ENCODE results near the gene PRDX1. TPM values are rescaled to one million over a fixed set of nuclear protein-coding genes. Genes with fewer than 3 reads are reported as not detected.

The PRDX1 gene
- total and polyA plus RNA-seq, 2 of the 4 experiments (the other 2 are of a cell fraction): 612 to 883 TPM

- Histone ChIP-seq H3K79me1 (ENCODE audit: low read depth in 1 of 2, low read length in 2 of 2) (peaks cover 0 to 27% of the 10 kb centered on the region in 2 experiments; a peak in 3 of 4 replicates), H3K14ac (replicated peaks; ENCODE audit: low read depth, low read length) (no peak overlapping the region), H2BK120ac (ENCODE audit: low read depth, low read length) (no peak overlapping the region), H3K18ac (ENCODE audit: low read depth, low read length) (no peak overlapping the region), H4K8ac (ENCODE audit: low read depth in 2 of 2, low read length in 2 of 2) (no peak overlapping the region), H2BK20ac (ENCODE audit: low read depth, low read length) (no peak overlapping the region), H3K27me3 (ENCODE audit: control insufficient read depth, insufficient read depth, low read length) (no peaks in the 10 kb centered on the region), H3K27ac (ENCODE audit: insufficient read depth, low read length) (no peak overlapping the region), H2BK5ac (ENCODE audit: low read depth, low read length, poor library complexity, severe bottlenecking) (no peak overlapping the region), H4K20me1 (ENCODE audit: insufficient read depth, low read length) (peaks cover 14% of the 10 kb centered on the region), H2AK9ac (replicated peaks; ENCODE audit: low read depth, low read length, poor library complexity) (no peak overlapping the region), H3K36me3 (ENCODE audit: control insufficient read depth, insufficient read depth, low read length) (peaks cover 29% of the 10 kb centered on the region), H4K5ac (ENCODE audit: low read depth, low read length) (no peak overlapping the region), H4K91ac (ENCODE audit: insufficient read depth, low read depth, low read length) (no peak overlapping the region), H3K4me1 (ENCODE audit: control insufficient read depth, insufficient read depth, low read length) (no peaks in the 10 kb centered on the region; the same call in 1 of the 2 replicates), H3K9me1 (ENCODE audit: insufficient read depth, low read length) (peaks cover 16% of the 10 kb centered on the region), H3K56ac (ENCODE audit: extremely low read depth, insufficient read depth, low read length) (no peak overlapping the region), H2AFZ (replicated peaks; ENCODE audit: low read length, poor library complexity) (no peak overlapping the region), H2AK5ac (ENCODE audit: low read depth, low read length) (no peak overlapping the region), H3K9ac (ENCODE audit: low read depth, low read length) (no peak overlapping the region), H2BK15ac (ENCODE audit: low read depth, low read length) (no peak overlapping the region), H3K4me2 (ENCODE audit: low read depth, low read length) (no peak overlapping the region), H3K4me3 (ENCODE audit: insufficient read depth, low read depth, low read length) (no peak overlapping the region), H3K23ac (ENCODE audit: low read depth, low read length) (no peak overlapping the region), H3K4ac (ENCODE audit: low read depth, low read length) (no peak overlapping the region), H3K9me3 (ENCODE audit: control insufficient read depth, insufficient read depth, low read length) (no peaks in the 10 kb centered on the region)
- no peak for TF ChIP-seq CEBPB (IDR thresholded peaks at IDR 0.05; ENCODE audit: low read depth, low read length)
- TF ChIP-seq RFX5 (IDR thresholded peaks at IDR 0.05; ENCODE audit: low read depth, low read length): no peak
- TF ChIP-seq RCOR1 (IDR thresholded peaks at IDR 0.05; ENCODE audit: insufficient replicate concordance, low read length): no peak
- TF ChIP-seq MXI1 (IDR thresholded peaks at IDR 0.05; ENCODE audit: borderline replicate concordance, low read depth, low read length): no peak
- TF ChIP-seq ELK1 (IDR thresholded peaks at IDR 0.05; ENCODE audit: borderline replicate concordance, low read depth, low read length): no peak
- no peak for TF ChIP-seq POLR2A (IDR thresholded peaks at IDR 0.05; ENCODE audit: low read depth, low read length)
- no peak for TF ChIP-seq FOS (IDR thresholded peaks at IDR 0.05; ENCODE audit: low read depth, low read length)
- no peak for TF ChIP-seq MAZ (IDR thresholded peaks at IDR 0.05; ENCODE audit: borderline replicate concordance, low read depth, low read length)
- TF ChIP-seq MAFK (IDR thresholded peaks at IDR 0.05; ENCODE audit: low read depth, low read length): no peak
- no peak for TF ChIP-seq SMC3 (IDR thresholded peaks at IDR 0.05; ENCODE audit: low read depth, low read length)
- no peak for TF ChIP-seq RAD21 (IDR thresholded peaks at IDR 0.05; ENCODE audit: low read length)
- no peak for TF ChIP-seq NFE2L2 (IDR thresholded peaks at IDR 0.05; ENCODE audit: low read depth, low read length)
- no peak for TF ChIP-seq USF2 (IDR thresholded peaks at IDR 0.05; ENCODE audit: low read depth, low read length)
- TF ChIP-seq, protein P1, sequence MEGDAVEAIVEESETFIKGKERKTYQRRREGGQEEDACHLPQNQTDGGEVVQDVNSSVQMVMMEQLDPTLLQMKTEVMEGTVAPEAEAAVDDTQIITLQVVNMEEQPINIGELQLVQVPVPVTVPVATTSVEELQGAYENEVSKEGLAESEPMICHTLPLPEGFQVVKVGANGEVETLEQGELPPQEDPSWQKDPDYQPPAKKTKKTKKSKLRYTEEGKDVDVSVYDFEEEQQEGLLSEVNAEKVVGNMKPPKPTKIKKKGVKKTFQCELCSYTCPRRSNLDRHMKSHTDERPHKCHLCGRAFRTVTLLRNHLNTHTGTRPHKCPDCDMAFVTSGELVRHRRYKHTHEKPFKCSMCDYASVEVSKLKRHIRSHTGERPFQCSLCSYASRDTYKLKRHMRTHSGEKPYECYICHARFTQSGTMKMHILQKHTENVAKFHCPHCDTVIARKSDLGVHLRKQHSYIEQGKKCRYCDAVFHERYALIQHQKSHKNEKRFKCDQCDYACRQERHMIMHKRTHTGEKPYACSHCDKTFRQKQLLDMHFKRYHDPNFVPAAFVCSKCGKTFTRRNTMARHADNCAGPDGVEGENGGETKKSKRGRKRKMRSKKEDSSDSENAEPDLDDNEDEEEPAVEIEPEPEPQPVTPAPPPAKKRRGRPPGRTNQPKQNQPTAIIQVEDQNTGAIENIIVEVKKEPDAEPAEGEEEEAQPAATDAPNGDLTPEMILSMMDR (conservative IDR thresholded peaks at IDR 0.05; ENCODE audit: low read depth, low read length): no peak
- TF ChIP-seq CHD1 (IDR thresholded peaks at IDR 0.05; ENCODE audit: low read depth, low read length): no peak
- no peak for TF ChIP-seq BHLHE40 (IDR thresholded peaks at IDR 0.05; ENCODE audit: low read depth, low read length)
- CTCF ChIA-PET: no interaction called here
- in situ Hi-C loops (cut with MboI; ENCODE audit: low sequenced_read_pairs): no loop called here
- no peak for ATAC-seq (ENCODE audit: low read depth)
- BruUV-seq (replicated peaks): no TSS peak
- POLR2A ChIA-PET (ENCODE audit: unreplicated experiment): no interaction called here
- DNase-seq: no peak
- no CpG with 5 or more reads among the region's 6 CpGs for WGBS, 2 experiments (ENCODE audit: extremely low coverage in 2 of 2, insufficient read length in 1 of 2)
- dilution Hi-C loops (cut with HindIII; ENCODE audit: low sequenced_read_pairs, unreplicated experiment): no loop called here
- intact Hi-C loops (cut with micrococcal nuclease): no loop called here
Measured at GRCh38 chr1:45507195-45507594, 14.5 kb downstream of the PRDX1 start.

All from IMR-90 (cell line).